ENCODE results near the gene PROKR1. TPM values are rescaled to one million over a fixed set of nuclear protein-coding genes. Genes with fewer than 3 reads are reported as not detected.
A peak's percentile ranks its signal among the peaks of the same experiment; 100 is the strongest.
"Not testable (repeated sequence)": the region's sequence is repeated elsewhere in the genome, so short reads cannot be mapped to it uniquely, and the experiment has no call there.

PROKR1 gene
- 0.83 TPM for total RNA-seq (ENCODE audit: unreplicated experiment)
- long read RNA-seq: 0 reads

DNA sequence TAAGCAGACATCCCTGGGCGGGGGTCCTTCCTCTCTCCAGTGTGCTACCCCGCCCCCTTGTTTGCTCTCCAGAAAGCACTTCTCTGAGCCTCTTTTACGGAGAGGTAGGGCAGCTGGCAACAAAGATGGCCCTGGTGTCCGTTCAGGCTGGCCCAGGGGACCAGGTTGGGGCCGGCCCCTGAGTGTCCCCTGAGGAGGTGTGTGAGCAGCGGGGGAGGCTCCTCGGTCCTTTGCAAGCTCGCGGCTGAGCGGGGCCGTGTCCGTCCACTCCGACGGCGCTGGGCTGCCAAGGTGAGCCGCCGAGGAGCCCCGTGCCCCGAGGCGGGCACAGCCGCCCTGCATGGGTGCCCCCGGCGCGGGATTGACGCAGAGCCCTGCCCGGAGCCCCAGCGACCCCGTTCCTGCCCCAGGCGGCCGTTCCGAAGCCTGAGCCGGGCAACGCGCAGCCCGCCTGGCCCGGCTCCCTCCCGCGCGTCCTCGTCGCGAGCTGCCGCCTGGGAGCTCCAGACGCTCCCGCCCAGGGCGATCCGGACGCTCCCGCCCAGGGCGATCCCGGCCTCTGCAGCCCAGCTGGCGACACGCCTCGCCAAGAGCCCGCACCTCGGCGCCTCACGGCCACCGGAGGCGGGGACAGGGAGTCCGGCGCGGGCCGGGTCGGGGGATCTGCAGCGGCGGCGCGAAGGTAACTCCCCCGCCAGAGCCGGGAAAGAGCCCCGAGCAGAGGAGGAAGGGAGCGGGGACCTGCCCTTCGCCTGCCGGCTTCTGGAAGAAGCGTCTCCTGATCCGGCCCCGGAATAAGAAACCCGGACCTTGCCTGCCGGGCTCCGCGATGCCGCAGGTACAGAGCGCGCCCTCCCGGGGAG is at the start of gene PROKR1:
PROKR1 (plus strand) TSS at position 569 of the 863 bp plus-strand sequence. CDS start 2,243 bp downstream, outside the sequence.
- Mint-ChIP-seq H3K9me3 (ENCODE audit: unreplicated experiment) (peaks cover 2% of the 10 kb centered on the region), H3K4me3 (ENCODE audit: unreplicated experiment) (peak within 1 kb of the TSS; percentile 74), H3K27ac (ENCODE audit: unreplicated experiment) (peak within 1 kb of the TSS; percentile 33), H3K27me3 (ENCODE audit: unreplicated experiment) (peaks cover 4% of the 10 kb centered on the region), H3K4me1 (ENCODE audit: low read depth, unreplicated experiment) (peaks cover 7% of the 10 kb centered on the region), H3K36me3 (ENCODE audit: unreplicated experiment) (peaks cover 10% of the 10 kb centered on the region)
- peak; percentile 69 for DNase-seq
- TF ChIP-seq, protein P1, sequence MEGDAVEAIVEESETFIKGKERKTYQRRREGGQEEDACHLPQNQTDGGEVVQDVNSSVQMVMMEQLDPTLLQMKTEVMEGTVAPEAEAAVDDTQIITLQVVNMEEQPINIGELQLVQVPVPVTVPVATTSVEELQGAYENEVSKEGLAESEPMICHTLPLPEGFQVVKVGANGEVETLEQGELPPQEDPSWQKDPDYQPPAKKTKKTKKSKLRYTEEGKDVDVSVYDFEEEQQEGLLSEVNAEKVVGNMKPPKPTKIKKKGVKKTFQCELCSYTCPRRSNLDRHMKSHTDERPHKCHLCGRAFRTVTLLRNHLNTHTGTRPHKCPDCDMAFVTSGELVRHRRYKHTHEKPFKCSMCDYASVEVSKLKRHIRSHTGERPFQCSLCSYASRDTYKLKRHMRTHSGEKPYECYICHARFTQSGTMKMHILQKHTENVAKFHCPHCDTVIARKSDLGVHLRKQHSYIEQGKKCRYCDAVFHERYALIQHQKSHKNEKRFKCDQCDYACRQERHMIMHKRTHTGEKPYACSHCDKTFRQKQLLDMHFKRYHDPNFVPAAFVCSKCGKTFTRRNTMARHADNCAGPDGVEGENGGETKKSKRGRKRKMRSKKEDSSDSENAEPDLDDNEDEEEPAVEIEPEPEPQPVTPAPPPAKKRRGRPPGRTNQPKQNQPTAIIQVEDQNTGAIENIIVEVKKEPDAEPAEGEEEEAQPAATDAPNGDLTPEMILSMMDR (IDR thresholded peaks at IDR 0.05; ENCODE audit: partially characterized antibody, unreplicated experiment): no peak

DNA sequence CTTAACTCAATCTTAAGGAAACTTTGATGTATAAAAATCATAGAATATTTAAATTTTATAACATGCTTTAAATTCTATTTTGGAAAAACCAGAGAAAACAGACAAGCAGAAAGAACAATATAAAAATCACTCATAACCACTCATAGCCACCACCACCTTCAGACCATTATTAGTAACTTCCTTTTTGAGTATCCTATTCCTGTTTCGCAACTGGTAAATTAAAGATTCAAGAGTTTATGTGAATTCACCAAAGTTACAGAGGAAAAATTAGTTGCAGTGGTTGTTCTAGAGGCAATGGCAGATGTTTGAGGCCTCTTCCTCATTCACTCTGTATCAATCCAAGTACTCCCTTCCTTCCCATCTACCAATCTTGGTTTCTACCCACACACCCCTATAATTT is 49.3 kb upstream of the PROKR1 start:
- Mint-ChIP-seq H3K36me3 (ENCODE audit: unreplicated experiment) (no peaks in the 10 kb centered on the region), H3K9me3 (ENCODE audit: unreplicated experiment) (peaks cover 3% of the 10 kb centered on the region), H3K4me1 (ENCODE audit: low read depth, unreplicated experiment) (peaks cover 2% of the 10 kb centered on the region), H3K4me3 (ENCODE audit: unreplicated experiment) (no peak overlapping the region), H3K27ac (ENCODE audit: unreplicated experiment) (no peak overlapping the region), H3K27me3 (ENCODE audit: unreplicated experiment) (no peaks in the 10 kb centered on the region)
- DNase-seq: no peak
- TF ChIP-seq, protein P1 (IDR thresholded peaks at IDR 0.05; ENCODE audit: partially characterized antibody, unreplicated experiment): no peak

DNA sequence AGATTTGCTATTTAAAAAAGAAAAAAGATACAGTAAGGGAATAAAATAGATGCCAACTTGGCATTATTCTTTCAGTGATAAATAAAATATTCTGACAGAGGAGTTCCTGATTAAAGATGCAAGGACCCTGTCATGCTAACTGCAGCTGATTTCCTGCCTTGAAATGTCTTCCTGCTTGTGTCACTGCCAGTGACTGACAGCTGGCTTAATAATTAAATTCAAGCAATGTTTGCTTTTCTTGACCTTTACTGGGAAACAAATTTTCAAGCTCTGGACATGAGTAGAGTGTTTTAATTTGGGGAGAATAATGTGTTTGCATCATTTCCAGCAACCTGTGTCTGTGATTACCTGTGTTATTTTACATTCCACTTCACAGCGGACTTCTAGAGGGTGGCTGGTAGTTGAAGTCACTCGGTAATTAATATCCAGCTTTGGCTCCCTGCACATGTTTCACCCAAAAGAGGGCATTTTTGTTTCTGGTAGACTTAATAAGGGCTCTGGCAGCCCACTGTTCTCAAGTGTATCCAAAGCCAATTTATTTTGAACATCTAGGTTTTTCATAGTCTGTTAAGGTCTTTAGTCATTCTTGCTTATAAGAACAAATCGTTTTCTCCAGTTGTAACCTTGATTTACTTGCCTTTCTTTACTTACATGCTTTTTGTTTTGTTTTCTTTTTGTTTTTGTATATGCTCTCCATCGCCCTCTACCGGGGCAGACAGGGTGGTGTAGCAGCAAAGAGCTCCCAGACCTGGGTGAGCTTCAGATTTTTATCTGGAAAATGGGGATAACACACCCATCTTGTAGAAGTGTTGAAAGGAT is 48.5 kb upstream of the PROKR1 start:
- TF ChIP-seq, protein P1 (IDR thresholded peaks at IDR 0.05; ENCODE audit: partially characterized antibody, unreplicated experiment): peak; percentile 80
- Mint-ChIP-seq H3K4me1 (ENCODE audit: low read depth, unreplicated experiment) (peaks cover 2% of the 10 kb centered on the region), H3K9me3 (ENCODE audit: unreplicated experiment) (peaks cover 6% of the 10 kb centered on the region), H3K4me3 (ENCODE audit: unreplicated experiment) (no peak overlapping the region), H3K27me3 (ENCODE audit: unreplicated experiment) (no peaks in the 10 kb centered on the region), H3K27ac (ENCODE audit: unreplicated experiment) (no peak overlapping the region), H3K36me3 (ENCODE audit: unreplicated experiment) (no peaks in the 10 kb centered on the region)
- peak; percentile 45 for DNase-seq

DNA sequence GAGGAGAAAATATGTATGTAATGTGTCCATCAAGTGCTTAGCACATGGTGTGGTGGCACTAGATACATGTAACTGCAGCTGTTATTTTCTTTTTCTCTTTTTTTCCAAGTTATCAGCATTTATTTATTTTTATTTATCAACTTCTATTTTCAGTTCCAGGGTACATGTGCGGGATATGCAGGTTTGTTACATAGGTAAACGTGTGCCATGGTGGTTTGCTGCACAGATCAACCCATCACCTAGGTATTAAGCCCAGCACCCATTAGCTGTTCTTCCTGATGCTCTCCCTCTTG is 47.9 kb upstream of the PROKR1 start:
- not testable (repeated sequence) for H3K9me3 Mint-ChIP-seq (ENCODE audit: unreplicated experiment); H3K36me3 Mint-ChIP-seq (ENCODE audit: unreplicated experiment); H3K27me3 Mint-ChIP-seq (ENCODE audit: unreplicated experiment); H3K4me1 Mint-ChIP-seq (ENCODE audit: low read depth, unreplicated experiment); DNase-seq; H3K4me3 Mint-ChIP-seq (ENCODE audit: unreplicated experiment); H3K27ac Mint-ChIP-seq (ENCODE audit: unreplicated experiment)
- TF ChIP-seq, protein P1 (IDR thresholded peaks at IDR 0.05; ENCODE audit: partially characterized antibody, unreplicated experiment): peak; percentile 14

DNA sequence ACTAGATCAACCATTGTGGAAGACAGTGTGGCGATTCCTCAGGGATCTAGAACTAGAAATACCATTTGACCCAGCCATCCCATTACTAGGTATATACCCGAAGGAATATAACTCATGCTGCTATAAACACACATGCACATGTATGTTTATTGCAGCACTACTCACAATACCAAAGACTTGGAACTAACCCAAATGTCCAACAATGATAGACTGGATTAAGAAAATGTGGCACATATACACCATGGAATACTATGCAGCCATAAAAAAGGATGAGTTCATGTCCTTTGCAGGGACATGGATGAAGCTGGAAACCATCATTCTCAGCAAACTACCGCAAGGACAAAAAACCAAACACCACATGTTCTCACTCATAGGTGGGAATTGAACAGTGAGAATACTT is 42.9 kb upstream of the PROKR1 start:
- H3K27me3 Mint-ChIP-seq (ENCODE audit: unreplicated experiment); H3K4me1 Mint-ChIP-seq (ENCODE audit: low read depth, unreplicated experiment): not testable (repeated sequence)

More for the DNA sequence above, 42.9 kb upstream of the PROKR1 start:
- H3K36me3 Mint-ChIP-seq (ENCODE audit: unreplicated experiment); H3K9me3 Mint-ChIP-seq (ENCODE audit: unreplicated experiment); H3K4me3 Mint-ChIP-seq (ENCODE audit: unreplicated experiment); DNase-seq; H3K27ac Mint-ChIP-seq (ENCODE audit: unreplicated experiment): not testable (repeated sequence)
